Tibial nerve (tissue), 4 donors: ENCODE data around the gene SWSAP1. TPM values are rescaled to one million over a fixed set of nuclear protein-coding genes. Genes with fewer than 3 reads are reported as not detected.
A peak's percentile ranks its signal among the peaks of the same experiment; 100 is the strongest.

Source experiments
- DNase-seq, 2 donors: peaks; one replicate each; pipeline ENCODE4 v3.0.0-alpha.2; 2019; ENCODE audit warnings: low spot score in 2 of 2
- H3K27ac ChIP-seq, 4 donors: fragments of 200-600 bp; sonication (generic) in 3 of 4; one replicate each; pipeline ENCODE4 v1.5.1; 2017 to 2019; ENCODE audit warnings: mild to moderate bottlenecking in 1 of 4
- H3K27me3 ChIP-seq, 2 donors: fragments of 200-600 bp; sonication (generic) in 1 of 2; one replicate each; pipeline versions ENCODE4 v1.5.1 to v1.6.0; 2017 to 2019
- H3K36me3 ChIP-seq, 3 donors: fragments of 200-600 bp; sonication (generic); one replicate each; pipeline ENCODE4 v1.5.1; 2018 to 2019
- H3K4me1 ChIP-seq, 4 donors: fragments of 200-600 bp; sonication (generic) in 3 of 4; one replicate each; pipeline ENCODE4 v1.5.1; 2017 to 2019
- H3K4me3 ChIP-seq, 4 donors: fragments of 200-600 bp; sonication (generic) in 3 of 4; one replicate each; pipeline ENCODE4 v1.5.1; 2017 to 2019; ENCODE audit warnings: mild to moderate bottlenecking in 1 of 4, moderate library complexity in 1 of 4
- H3K9me3 ChIP-seq, 4 donors: fragments of 200-600 bp; sonication (generic) in 3 of 4; one replicate each; pipeline ENCODE4 v1.5.1; 2017 to 2019
- EP300 ChIP-seq, 2 donors: sonication (generic); formaldehyde crosslinking; IDR thresholded peaks; one replicate each; pipeline ENCODE4 v1.6.1; 2017; ENCODE audit warnings: antibody characterized with exemption in 2 of 2, mild to moderate bottlenecking in 1 of 2
- POLR2A ChIP-seq, 2 donors: fragments of 450-650 bp; IDR thresholded peaks; one replicate each; pipeline ENCODE4 v1.6.1; 2017; ENCODE audit warnings: antibody characterized with exemption in 2 of 2, mild to moderate bottlenecking in 2 of 2, moderate library complexity in 2 of 2
- WGBS, 2 donors: methylation state at CpG; one replicate each; pipeline ENCODE4 v1.1.5; 2018; 5-methylcytosine and 5-hydroxymethylcytosine counted together
- total RNA-seq, 4 donors: library from RNA; depleted of rRNA; stranded (reverse); fragments of >200 nt; gene quantifications; one replicate each; pipeline ENCODE4 v1.1.0, GENCODE V29; 2016
- TF ChIP-seq, protein P1 (sequence below), 5 experiments: fragments of 200-600 bp in 3 of 5; fragments of 450-650 bp in 2 of 5; sonication (generic) in 3 of 5; IDR thresholded peaks; one replicate each; pipeline ENCODE4 v1.5.1; 2016 to 2019; ENCODE audit warnings: antibody characterized with exemption in 5 of 5, mild to moderate bottlenecking in 3 of 5, moderate library complexity in 2 of 5

The SWSAP1 gene
- total RNA-seq, 4 donors from 2014 or later, result 2.3 to 5.7 (median 2.8) TPM

DNA sequence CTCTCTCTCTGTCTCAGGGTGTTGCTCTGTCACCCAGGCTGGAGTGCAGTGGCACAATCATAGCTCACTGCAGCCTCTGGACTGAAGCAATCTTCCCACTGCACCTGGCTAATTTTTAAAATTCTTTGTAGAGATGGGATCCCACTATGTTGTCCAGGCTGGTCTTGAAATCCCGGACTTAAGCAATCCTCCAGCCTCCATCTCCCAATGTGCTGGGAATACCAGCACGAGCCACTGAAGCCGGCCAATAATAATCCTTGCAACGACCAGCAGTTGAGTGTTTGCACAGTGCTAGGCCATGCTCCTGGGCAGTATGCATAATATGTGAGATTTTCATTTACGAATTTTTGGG lies 10.3 kb downstream of the SWSAP1 start:
- Histone ChIP-seq H3K4me1 (peaks cover 0 to 42% (median 30%) of the 10 kb centered on the region in 4 donors), H3K27me3 (peaks cover 0 to 31% of the 10 kb centered on the region in 2 donors), H3K27ac (no peak overlapping the region), H3K36me3 (no peaks in the 10 kb centered on the region), H3K4me3 (no peak overlapping the region), H3K9me3 (no peaks in the 10 kb centered on the region)
- TF ChIP-seq, protein P1, sequence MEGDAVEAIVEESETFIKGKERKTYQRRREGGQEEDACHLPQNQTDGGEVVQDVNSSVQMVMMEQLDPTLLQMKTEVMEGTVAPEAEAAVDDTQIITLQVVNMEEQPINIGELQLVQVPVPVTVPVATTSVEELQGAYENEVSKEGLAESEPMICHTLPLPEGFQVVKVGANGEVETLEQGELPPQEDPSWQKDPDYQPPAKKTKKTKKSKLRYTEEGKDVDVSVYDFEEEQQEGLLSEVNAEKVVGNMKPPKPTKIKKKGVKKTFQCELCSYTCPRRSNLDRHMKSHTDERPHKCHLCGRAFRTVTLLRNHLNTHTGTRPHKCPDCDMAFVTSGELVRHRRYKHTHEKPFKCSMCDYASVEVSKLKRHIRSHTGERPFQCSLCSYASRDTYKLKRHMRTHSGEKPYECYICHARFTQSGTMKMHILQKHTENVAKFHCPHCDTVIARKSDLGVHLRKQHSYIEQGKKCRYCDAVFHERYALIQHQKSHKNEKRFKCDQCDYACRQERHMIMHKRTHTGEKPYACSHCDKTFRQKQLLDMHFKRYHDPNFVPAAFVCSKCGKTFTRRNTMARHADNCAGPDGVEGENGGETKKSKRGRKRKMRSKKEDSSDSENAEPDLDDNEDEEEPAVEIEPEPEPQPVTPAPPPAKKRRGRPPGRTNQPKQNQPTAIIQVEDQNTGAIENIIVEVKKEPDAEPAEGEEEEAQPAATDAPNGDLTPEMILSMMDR (IDR thresholded peaks at IDR 0.05), result no peak
- TF ChIP-seq POLR2A (IDR thresholded peaks at IDR 0.05) (no peak), EP300 (IDR thresholded peaks at IDR 0.05) (no peak)
- WGBS, 2 donors, result 85 to 89% methylated on average over 5 of the region's 5 CpGs
- no peak for DNase-seq

DNA sequence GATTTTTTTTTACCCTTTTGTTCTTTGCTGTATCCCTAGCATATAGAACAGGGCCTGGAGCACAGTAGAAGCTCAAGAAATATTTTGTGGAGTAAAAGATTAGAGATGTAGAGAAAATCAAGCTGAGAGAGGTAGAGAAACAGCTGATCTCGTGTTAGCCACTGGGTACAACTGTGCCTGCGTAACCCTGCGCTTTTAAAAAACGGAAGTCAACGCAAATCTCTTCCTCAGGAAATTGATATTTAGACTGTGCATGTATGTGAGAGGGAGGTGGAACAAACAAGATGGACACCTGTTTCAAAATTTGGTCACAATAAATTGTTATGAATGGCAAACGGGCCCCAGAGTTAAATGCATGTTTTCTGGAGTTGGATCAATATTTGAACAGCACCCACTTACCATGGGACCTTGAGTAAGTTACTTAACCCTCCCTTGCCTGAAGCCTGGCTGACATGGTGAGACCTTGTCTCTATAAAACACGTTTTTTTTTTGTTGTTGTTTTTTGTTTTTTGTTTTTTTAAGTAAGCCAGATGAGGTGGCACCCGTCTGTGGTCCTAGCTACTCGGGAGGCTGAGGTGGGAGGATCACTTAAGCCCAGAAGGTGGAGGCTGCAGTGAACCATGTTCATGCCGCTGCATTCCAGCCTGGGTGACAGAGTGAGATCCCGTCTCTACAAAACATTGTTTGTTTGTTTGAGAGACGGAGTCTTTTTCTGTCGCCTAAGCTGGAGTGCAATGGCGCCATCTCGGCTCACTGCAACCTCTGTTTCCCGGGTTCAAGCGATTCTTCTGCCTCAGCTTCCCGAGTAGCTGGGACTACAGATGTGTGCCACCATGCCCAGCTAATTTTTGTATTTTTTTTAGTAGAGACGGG lies 12.9 kb downstream of the SWSAP1 start:
- no peak for DNase-seq
- 72 to 76% methylated on average over 19 of the region's 19 CpGs for WGBS, 2 donors
- Histone ChIP-seq H3K27me3 (peaks cover 0 to 19% of the 10 kb centered on the region in 2 donors), H3K4me1 (peaks cover 0 to 21% (median 13%) of the 10 kb centered on the region in 4 donors), H3K4me3 (no peak overlapping the region), H3K9me3 (peaks cover 0 to 9% (median 0%) of the 10 kb centered on the region in 4 donors), H3K27ac (peak overlapping the region in 2 of 4 donors; percentile 14 to 16), H3K36me3 (no peaks in the 10 kb centered on the region)
- no peak for TF ChIP-seq POLR2A (IDR thresholded peaks at IDR 0.05)
- TF ChIP-seq, protein P1 (IDR thresholded peaks at IDR 0.05), result no peak
- no peak for TF ChIP-seq EP300 (IDR thresholded peaks at IDR 0.05)

DNA sequence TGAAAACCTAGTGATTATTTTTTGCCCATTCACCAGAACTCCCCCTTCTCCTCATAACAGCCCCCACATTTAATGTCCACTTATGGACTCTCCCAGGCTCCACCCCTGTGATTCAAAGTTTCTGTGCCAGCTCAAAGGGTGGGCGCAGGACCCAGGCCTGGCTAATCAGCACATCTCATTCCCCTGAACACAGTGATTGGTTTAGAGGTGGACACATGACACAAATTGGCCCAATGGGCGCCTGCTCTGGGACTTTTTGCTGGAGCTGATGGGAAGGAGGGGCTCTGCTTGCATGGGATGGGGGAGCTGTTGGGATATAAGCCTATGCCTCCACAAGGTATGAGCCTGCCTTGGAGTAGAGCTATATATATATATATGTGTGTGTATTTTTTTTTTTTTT lies 15.9 kb downstream of the SWSAP1 start:
- Histone ChIP-seq H3K4me3 (no peak overlapping the region), H3K27me3 (no peaks in the 10 kb centered on the region), H3K36me3 (no peaks in the 10 kb centered on the region), H3K9me3 (peaks cover 0 to 9% (median 0%) of the 10 kb centered on the region in 4 donors), H3K4me1 (no peaks in the 10 kb centered on the region), H3K27ac (no peak overlapping the region)
- WGBS, 2 donors, result 92 to 95% methylated on average over 2 of the region's 2 CpGs
- TF ChIP-seq, protein P1 (IDR thresholded peaks at IDR 0.05), result no peak
- TF ChIP-seq POLR2A (IDR thresholded peaks at IDR 0.05) (no peak), EP300 (IDR thresholded peaks at IDR 0.05) (no peak)
- DNase-seq, result no peak

DNA sequence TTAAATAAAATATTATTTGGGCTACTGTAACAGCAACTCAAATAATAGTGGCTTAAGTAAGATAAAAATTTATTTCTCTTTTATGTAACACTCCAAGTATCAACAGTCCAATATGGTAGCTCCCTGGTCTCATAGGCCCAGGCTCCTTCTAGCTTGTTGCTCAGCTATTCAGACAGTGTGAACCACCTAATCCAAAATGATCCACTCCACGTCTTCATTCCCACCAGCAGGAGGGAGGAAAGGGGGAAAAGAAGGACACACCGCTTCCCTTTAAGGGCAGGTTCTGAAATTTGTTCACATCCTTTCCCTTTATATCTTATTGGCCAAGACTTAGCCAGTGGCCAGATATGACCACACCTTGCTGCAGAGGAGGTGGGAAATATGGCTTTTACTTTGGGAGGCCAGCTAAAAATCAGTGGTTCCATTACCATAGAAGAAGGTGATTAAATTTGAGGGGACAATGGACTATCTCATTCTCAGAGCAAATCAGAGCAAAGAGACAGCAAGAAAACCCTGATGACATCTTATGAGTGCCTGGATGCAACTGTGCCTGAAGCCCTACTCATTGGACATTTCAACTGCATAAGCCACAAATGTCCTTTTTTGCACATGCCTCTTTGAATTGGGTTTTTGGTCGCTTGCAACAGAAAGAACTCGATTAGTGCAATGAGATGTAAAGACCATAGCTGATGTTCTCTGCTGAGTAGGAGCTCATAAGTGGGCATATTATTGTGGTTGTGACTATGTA lies 16.6 kb downstream of the SWSAP1 start:
- Histone ChIP-seq H3K9me3 (peaks cover 0 to 9% (median 0%) of the 10 kb centered on the region in 4 donors), H3K27me3 (no peaks in the 10 kb centered on the region), H3K4me3 (no peak overlapping the region), H3K36me3 (no peaks in the 10 kb centered on the region), H3K27ac (no peak overlapping the region), H3K4me1 (no peaks in the 10 kb centered on the region)
- no peak for TF ChIP-seq POLR2A (IDR thresholded peaks at IDR 0.05)
- TF ChIP-seq, protein P1 (IDR thresholded peaks at IDR 0.05), result no peak
- TF ChIP-seq EP300 (IDR thresholded peaks at IDR 0.05), result no peak
- no peak for DNase-seq
- 78% methylated on average over 4 of the region's 4 CpGs for WGBS, 2 donors
